ENCODE data around the gene RNF212. TPM values are rescaled to one million over a fixed set of nuclear protein-coding genes. Genes with fewer than 3 reads are reported as not detected.

Gene RNF212
- total RNA-seq, 1 donor from 2014 or later = 0.62 TPM

- H3K27me3 Mint-ChIP-seq (ENCODE audit: low read depth) = peaks cover 12% of the 10 kb centered on the region
- H3K9me3 Mint-ChIP-seq = no peaks in the 10 kb centered on the region
- intact Hi-C loops (cut with micrococcal nuclease) = no loop called here
- H3K4me1 Mint-ChIP-seq (ENCODE audit: low read depth) = no peaks in the 10 kb centered on the region
- H3K4me3 Mint-ChIP-seq (ENCODE audit: low read depth) = no peak overlapping the region
- no peaks in the 10 kb centered on the region for H3K36me3 Mint-ChIP-seq (ENCODE audit: low read depth)
- no peak overlapping the region for H3K27ac Mint-ChIP-seq
- DNase-seq (ENCODE audit: low spot score) = no peak
These were observed 2.0 kb downstream of the RNF212 start for GRCh38 chr4:1111259-1111809.

- H3K4me1 Mint-ChIP-seq (ENCODE audit: low read depth) = no peaks in the 10 kb centered on the region
- no peak overlapping the region for H3K27ac Mint-ChIP-seq
- no peak overlapping the region for H3K4me3 Mint-ChIP-seq (ENCODE audit: low read depth)
- peaks cover 7% of the 10 kb centered on the region for H3K27me3 Mint-ChIP-seq (ENCODE audit: low read depth)
- intact Hi-C loops (cut with micrococcal nuclease) = no loop called here
- no peaks in the 10 kb centered on the region for H3K36me3 Mint-ChIP-seq (ENCODE audit: low read depth)
- DNase-seq (ENCODE audit: low spot score) = no peak
- H3K9me3 Mint-ChIP-seq = no peaks in the 10 kb centered on the region
These were observed 3.4 kb downstream of the RNF212 start for GRCh38 chr4:1109898-1110506.

GRCh38 chr4:1109333-1109732, 4.0 kb downstream of the RNF212 start:
- Mint-ChIP-seq H3K36me3 (ENCODE audit: low read depth) (no peaks in the 10 kb centered on the region), H3K4me3 (ENCODE audit: low read depth) (no peak overlapping the region), H3K27ac (no peak overlapping the region), H3K27me3 (ENCODE audit: low read depth) (peaks cover 7% of the 10 kb centered on the region), H3K4me1 (ENCODE audit: low read depth) (no peaks in the 10 kb centered on the region), H3K9me3 (no peaks in the 10 kb centered on the region)
- intact Hi-C loops (cut with micrococcal nuclease) = no loop called here
- no peak for DNase-seq (ENCODE audit: low spot score)

GRCh38 chr4:1105662-1106061, 7.7 kb downstream of the RNF212 start:
- no peak overlapping the region for H3K27ac Mint-ChIP-seq
- DNase-seq (ENCODE audit: low spot score) = no peak
- no peak overlapping the region for H3K4me3 Mint-ChIP-seq (ENCODE audit: low read depth)
- no peaks in the 10 kb centered on the region for H3K9me3 Mint-ChIP-seq
- H3K27me3 Mint-ChIP-seq (ENCODE audit: low read depth) = peaks cover 7% of the 10 kb centered on the region
- no peaks in the 10 kb centered on the region for H3K36me3 Mint-ChIP-seq (ENCODE audit: low read depth)
- intact Hi-C loops (cut with micrococcal nuclease) = no loop called here
- no peaks in the 10 kb centered on the region for H3K4me1 Mint-ChIP-seq (ENCODE audit: low read depth)

GRCh38 chr4:1105067-1105466, 8.3 kb downstream of the RNF212 start:
- Mint-ChIP-seq H3K4me3 (ENCODE audit: low read depth) (no peak overlapping the region), H3K36me3 (ENCODE audit: low read depth) (no peaks in the 10 kb centered on the region), H3K4me1 (ENCODE audit: low read depth) (no peaks in the 10 kb centered on the region), H3K9me3 (no peaks in the 10 kb centered on the region), H3K27me3 (ENCODE audit: low read depth) (peaks cover 7% of the 10 kb centered on the region), H3K27ac (no peak overlapping the region)
- intact Hi-C loops (cut with micrococcal nuclease) = no loop called here
- no peak for DNase-seq (ENCODE audit: low spot score)

- Mint-ChIP-seq H3K27me3 (ENCODE audit: low read depth) (peaks cover 7% of the 10 kb centered on the region), H3K4me1 (ENCODE audit: low read depth) (no peaks in the 10 kb centered on the region), H3K4me3 (ENCODE audit: low read depth) (no peak overlapping the region), H3K9me3 (no peaks in the 10 kb centered on the region), H3K36me3 (ENCODE audit: low read depth) (no peaks in the 10 kb centered on the region), H3K27ac (no peak overlapping the region)
- no peak for DNase-seq (ENCODE audit: low spot score)
- intact Hi-C loops (cut with micrococcal nuclease) = no loop called here
These were observed 8.7 kb downstream of the RNF212 start for GRCh38 chr4:1104647-1105046.

- no peak overlapping the region for H3K4me3 Mint-ChIP-seq (ENCODE audit: low read depth)
- H3K4me1 Mint-ChIP-seq (ENCODE audit: low read depth) = no peaks in the 10 kb centered on the region
- no peaks in the 10 kb centered on the region for H3K36me3 Mint-ChIP-seq (ENCODE audit: low read depth)
- no peaks in the 10 kb centered on the region for H3K9me3 Mint-ChIP-seq
- H3K27ac Mint-ChIP-seq = no peak overlapping the region
- DNase-seq (ENCODE audit: low spot score) = no peak
- H3K27me3 Mint-ChIP-seq (ENCODE audit: low read depth) = peaks cover 7% of the 10 kb centered on the region
- intact Hi-C loops (cut with micrococcal nuclease) = no loop called here
These were observed 13.6 kb downstream of the RNF212 start for GRCh38 chr4:1099684-1100335.

GRCh38 chr4:1099270-1099669, 14.1 kb downstream of the RNF212 start:
- H3K4me1 Mint-ChIP-seq (ENCODE audit: low read depth) = no peaks in the 10 kb centered on the region
- H3K36me3 Mint-ChIP-seq (ENCODE audit: low read depth) = no peaks in the 10 kb centered on the region
- H3K27me3 Mint-ChIP-seq (ENCODE audit: low read depth) = peaks cover 7% of the 10 kb centered on the region
- DNase-seq (ENCODE audit: low spot score) = no peak
- H3K9me3 Mint-ChIP-seq = no peaks in the 10 kb centered on the region
- intact Hi-C loops (cut with micrococcal nuclease) = no loop called here
- no peak overlapping the region for H3K4me3 Mint-ChIP-seq (ENCODE audit: low read depth)
- no peak overlapping the region for H3K27ac Mint-ChIP-seq

- H3K36me3 Mint-ChIP-seq (ENCODE audit: low read depth) = no peaks in the 10 kb centered on the region
- H3K27ac Mint-ChIP-seq = no peak overlapping the region
- intact Hi-C loops (cut with micrococcal nuclease) = no loop called here
- H3K4me3 Mint-ChIP-seq (ENCODE audit: low read depth) = no peak overlapping the region
- peaks cover 7% of the 10 kb centered on the region for H3K27me3 Mint-ChIP-seq (ENCODE audit: low read depth)
- no peaks in the 10 kb centered on the region for H3K9me3 Mint-ChIP-seq
- no peaks in the 10 kb centered on the region for H3K4me1 Mint-ChIP-seq (ENCODE audit: low read depth)
- DNase-seq (ENCODE audit: low spot score) = no peak
These were observed 14.9 kb downstream of the RNF212 start for GRCh38 chr4:1098311-1098925.

- Mint-ChIP-seq H3K4me3 (ENCODE audit: low read depth) (no peak overlapping the region), H3K27ac (no peak overlapping the region), H3K27me3 (ENCODE audit: low read depth) (peaks cover 7% of the 10 kb centered on the region), H3K36me3 (ENCODE audit: low read depth) (no peaks in the 10 kb centered on the region), H3K9me3 (no peaks in the 10 kb centered on the region), H3K4me1 (ENCODE audit: low read depth) (no peaks in the 10 kb centered on the region)
- DNase-seq (ENCODE audit: low spot score) = no peak
- intact Hi-C loops (cut with micrococcal nuclease) = no loop called here
These were observed 15.8 kb downstream of the RNF212 start for GRCh38 chr4:1097553-1097952.

- Mint-ChIP-seq H3K36me3 (ENCODE audit: low read depth) (no peaks in the 10 kb centered on the region), H3K27me3 (ENCODE audit: low read depth) (peaks cover 7% of the 10 kb centered on the region), H3K4me3 (ENCODE audit: low read depth) (no peak overlapping the region), H3K27ac (no peak overlapping the region), H3K9me3 (no peaks in the 10 kb centered on the region), H3K4me1 (ENCODE audit: low read depth) (no peaks in the 10 kb centered on the region)
- DNase-seq (ENCODE audit: low spot score) = no peak
- intact Hi-C loops (cut with micrococcal nuclease) = no loop called here
These were observed 16.5 kb downstream of the RNF212 start for GRCh38 chr4:1096841-1097240.

GRCh38 chr4:1094336-1094690, 19.1 kb downstream of the RNF212 start:
- Mint-ChIP-seq H3K4me3 (ENCODE audit: low read depth) (no peak overlapping the region), H3K27ac (no peak overlapping the region), H3K36me3 (ENCODE audit: low read depth) (no peaks in the 10 kb centered on the region), H3K27me3 (ENCODE audit: low read depth) (no peaks in the 10 kb centered on the region), H3K4me1 (ENCODE audit: low read depth) (peaks cover 3% of the 10 kb centered on the region), H3K9me3 (peaks cover 4% of the 10 kb centered on the region)
- DNase-seq (ENCODE audit: low spot score) = no peak
- intact Hi-C loops (cut with micrococcal nuclease) = no loop called here

Data from activated T-helper 2 cell treated with anti-CD3 and anti-CD28 coated beads, Interferon-gamma antibody, Interleukin-2, Interleukin-4, amounts not matched to agents 10 μg/mL and 5 μg/mL and 100 μg/mL, durations not matched to agents 14 hours and 24 hours and 36 hours (primary cell).